Adrenal gland (tissue), 12 donors: ENCODE data around the gene AKAP13. TPM values are rescaled to one million over a fixed set of nuclear protein-coding genes. Genes with fewer than 3 reads are reported as not detected.

Experiments used
- DNase-seq, 7 donors: peaks; one replicate each; pipeline ENCODE4 v3.0.0-alpha.2; 2019 to 2020
- H3K27ac ChIP-seq, 5 donors: fragments of 200-600 bp; sonication (generic) in 4 of 5; 1 replicate in 3 of 5; 2 replicates in 2 of 5; pipeline versions ENCODE4 v1.5.1 to v1.8.0; 2016 to 2020; ENCODE audit warnings: mild to moderate bottlenecking in 1 of 5
- H3K27me3 ChIP-seq: fragments of 200-600 bp; 2 replicates; pipeline ENCODE4 v1.8.0; 2021
- H3K36me3 ChIP-seq, 2 donors: fragments of 200-600 bp; replicated peaks in 1 of 2; 1 replicate in 1 of 2; 2 replicates in 1 of 2; pipeline versions ENCODE4 v1.5.1 to v1.8.0; 2018 to 2022
- H3K4me1 ChIP-seq, 2 donors: fragments of 200-600 bp; replicated peaks in 1 of 2; 1 replicate in 1 of 2; 2 replicates in 1 of 2; pipeline versions ENCODE4 v1.5.1 to v1.8.0; 2018 to 2021
- H3K4me3 ChIP-seq, 4 donors: fragments of 200-600 bp; sonication (generic) in 3 of 4; one replicate each; pipeline ENCODE4 v1.5.1; 2016 to 2018
- H3K9me3 ChIP-seq, 3 donors: fragments of 200-600 bp; sonication (generic) in 1 of 3; replicated peaks in 1 of 3; 1 replicate in 2 of 3; 2 replicates in 1 of 3; pipeline versions ENCODE4 v1.5.1 to v1.8.0; 2016 to 2021
- POLR2A ChIP-seq, 2 donors: fragments of 450-650 bp; IDR thresholded peaks; one replicate each; pipeline ENCODE4 v1.6.1; 2017; ENCODE audit warnings: antibody characterized with exemption in 2 of 2, mild to moderate bottlenecking in 2 of 2, moderate library complexity in 1 of 2
- WGBS, 4 donors: extraction: QIAGEN DNeasy Blood & Tissue Kit in 2 of 4; methylation state at CpG; one replicate each; pipeline versions ENCODE4 v1.1.5 to v1.1.7; 2013 to 2017; 5-methylcytosine and 5-hydroxymethylcytosine counted together
- intact Hi-C, 2 donors: fragments of 100-400 bp; cut with DNase I; formaldehyde crosslinking; loops; one replicate each; pipeline versions ENCODE4 v1.14.1 to v1.15.0; 2022 to 2023
- polyA plus RNA-seq, 3 donors: library from polyadenylated mRNA; stranded (reverse); fragments of 200-250 nt in 2 of 3; fragments of 350-450 nt in 1 of 3; fragmentation: Illumina TruSeq in 1 of 3; extraction: RNeasy Lipid Tissue Mini Kit (QIAGEN cat#74804) in 1 of 3; gene quantifications; one replicate each; pipeline ENCODE4 v1.2.3, GENCODE V29; 2013 to 2014
- total RNA-seq, 9 donors: library from RNA; depleted of rRNA in 4 of 9; stranded (reverse); fragments of >200 nt in 4 of 9; fragments of 120-200 nt in 1 of 9; fragmentation: NEBNext Ultra II Directional in 1 of 9; extraction: Animal tissue kit (Norgen Biotek cat#: 25700) in 1 of 9; gene quantifications; one replicate each; pipeline versions ENCODE4 v1.1.0 to v1.2.4, GENCODE V29; 2013 to 2023
- TF ChIP-seq, protein P1 (sequence below), 6 experiments: fragments of 450-650 bp in 4 of 6; fragments of 200-600 bp in 2 of 6; sonication (generic) in 1 of 6; IDR thresholded peaks; 1 replicate in 5 of 6; 2 replicates in 1 of 6; pipeline versions ENCODE4 v1.5.1 to v1.8.0; 2016 to 2021; ENCODE audit warnings: antibody characterized with exemption in 6 of 6, mild to moderate bottlenecking in 2 of 6, moderate library complexity in 1 of 6
- donor health status: healthy with polysubstance abuse.
- donor health status: Bipolar disorder and iron deficiency.
- donor health status: DM: yes; HTN: yes; CAD: no.
- donor health status: DM: no; HTN: no; CAD: no.
- donor health status: DM: no; HTN: no; CAD: no.
- donor health status: DM: yes; HTN: yes; CAD: no.

The AKAP13 gene
- total and polyA plus RNA-seq, 12 donors = 42.7 to 144 (median 89.2) TPM

DNA sequence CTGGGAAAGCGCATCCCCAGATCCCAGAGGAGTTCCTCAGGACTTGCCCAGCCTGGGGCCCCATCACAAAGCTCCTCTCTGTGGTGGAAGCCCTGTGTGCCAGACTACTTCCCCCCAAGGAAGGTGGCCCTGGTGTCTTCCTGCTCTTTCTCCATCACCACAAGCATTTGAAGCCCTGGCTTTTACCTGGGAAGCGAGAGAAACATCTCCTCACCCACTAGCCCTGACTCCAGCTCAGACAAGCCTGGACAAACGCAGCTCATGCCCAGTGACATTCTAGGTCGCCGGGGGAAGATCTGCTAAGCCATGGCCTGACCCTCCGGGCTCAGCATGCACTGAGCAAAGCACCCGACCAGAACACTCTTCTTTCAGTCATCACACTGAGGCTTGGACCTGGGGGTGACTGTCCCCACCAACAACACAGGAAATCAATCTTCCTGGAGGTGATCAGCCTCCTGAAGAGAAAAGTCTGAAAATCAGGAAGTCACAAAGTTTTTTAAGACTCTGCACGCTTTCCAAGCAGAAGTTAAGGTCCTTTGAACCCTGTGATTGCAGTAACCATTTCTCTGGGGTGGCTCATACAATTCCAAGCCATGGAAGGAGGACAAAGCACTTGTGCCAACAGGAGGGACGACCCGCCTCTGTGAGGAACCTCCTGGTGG, 373.5 kb downstream of the AKAP13 start:
- H3K9me3 ChIP-seq = no peaks in the 10 kb centered on the region
- H3K27ac ChIP-seq = no peak overlapping the region
- no peaks in the 10 kb centered on the region for H3K36me3 ChIP-seq
- no peak for TF ChIP-seq POLR2A (IDR thresholded peaks at IDR 0.05)
- TF ChIP-seq, protein P1, sequence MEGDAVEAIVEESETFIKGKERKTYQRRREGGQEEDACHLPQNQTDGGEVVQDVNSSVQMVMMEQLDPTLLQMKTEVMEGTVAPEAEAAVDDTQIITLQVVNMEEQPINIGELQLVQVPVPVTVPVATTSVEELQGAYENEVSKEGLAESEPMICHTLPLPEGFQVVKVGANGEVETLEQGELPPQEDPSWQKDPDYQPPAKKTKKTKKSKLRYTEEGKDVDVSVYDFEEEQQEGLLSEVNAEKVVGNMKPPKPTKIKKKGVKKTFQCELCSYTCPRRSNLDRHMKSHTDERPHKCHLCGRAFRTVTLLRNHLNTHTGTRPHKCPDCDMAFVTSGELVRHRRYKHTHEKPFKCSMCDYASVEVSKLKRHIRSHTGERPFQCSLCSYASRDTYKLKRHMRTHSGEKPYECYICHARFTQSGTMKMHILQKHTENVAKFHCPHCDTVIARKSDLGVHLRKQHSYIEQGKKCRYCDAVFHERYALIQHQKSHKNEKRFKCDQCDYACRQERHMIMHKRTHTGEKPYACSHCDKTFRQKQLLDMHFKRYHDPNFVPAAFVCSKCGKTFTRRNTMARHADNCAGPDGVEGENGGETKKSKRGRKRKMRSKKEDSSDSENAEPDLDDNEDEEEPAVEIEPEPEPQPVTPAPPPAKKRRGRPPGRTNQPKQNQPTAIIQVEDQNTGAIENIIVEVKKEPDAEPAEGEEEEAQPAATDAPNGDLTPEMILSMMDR (IDR thresholded peaks at IDR 0.05) = no peak
- 88 to 97% (median 93%) methylated on average over 3 to 10 of the region's 10 CpGs for WGBS, 4 donors
- H3K27me3 ChIP-seq = no peaks in the 10 kb centered on the region
- no peak overlapping the region for H3K4me3 ChIP-seq
- DNase-seq = peak in 2 of 7 donors; percentile 2 to 10
- intact Hi-C loops = no loop called here
- H3K4me1 ChIP-seq = peaks cover 0 to 10% of the 10 kb centered on the region in 2 donors

DNA sequence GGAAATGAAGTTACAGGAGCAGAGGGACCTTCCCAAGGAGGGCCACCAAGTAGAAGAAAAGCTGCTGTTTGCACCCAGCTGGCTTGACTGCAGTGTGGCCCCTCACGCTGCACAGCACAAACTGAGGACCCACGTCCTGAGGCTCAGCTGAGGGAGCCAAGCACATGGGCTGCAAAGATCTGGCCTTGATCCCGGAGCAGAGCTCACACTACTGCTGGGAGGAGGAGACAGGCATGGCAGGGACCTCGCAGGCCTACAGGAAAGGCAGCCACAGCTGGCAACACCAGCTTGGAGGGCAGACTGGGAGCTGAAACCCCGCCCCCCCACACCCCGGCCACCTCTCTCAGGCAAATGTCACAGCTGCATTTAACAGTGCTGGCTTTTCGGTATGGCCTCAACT, 374.6 kb downstream of the AKAP13 start:
- intact Hi-C loops = loop anchor here in 1 of 2 donors (5.0 kb wide), 1 partner anchor 37 kb away; the partner anchor contains the start of gene KLHL25
- Histone ChIP-seq H3K36me3 (no peaks in the 10 kb centered on the region), H3K27me3 (no peaks in the 10 kb centered on the region), H3K9me3 (no peaks in the 10 kb centered on the region), H3K27ac (no peak overlapping the region), H3K4me1 (peaks cover 0 to 10% of the 10 kb centered on the region in 2 donors), H3K4me3 (no peak overlapping the region)
- WGBS, 4 donors = 53 to 81% (median 64%) methylated on average over 3 to 7 of the region's 7 CpGs
- DNase-seq = peak in 4 of 7 donors; percentile 41 to 53 (median 50)
- TF ChIP-seq, protein P1 (IDR thresholded peaks at IDR 0.05) = no peak
- TF ChIP-seq POLR2A (IDR thresholded peaks at IDR 0.05) = no peak

DNA sequence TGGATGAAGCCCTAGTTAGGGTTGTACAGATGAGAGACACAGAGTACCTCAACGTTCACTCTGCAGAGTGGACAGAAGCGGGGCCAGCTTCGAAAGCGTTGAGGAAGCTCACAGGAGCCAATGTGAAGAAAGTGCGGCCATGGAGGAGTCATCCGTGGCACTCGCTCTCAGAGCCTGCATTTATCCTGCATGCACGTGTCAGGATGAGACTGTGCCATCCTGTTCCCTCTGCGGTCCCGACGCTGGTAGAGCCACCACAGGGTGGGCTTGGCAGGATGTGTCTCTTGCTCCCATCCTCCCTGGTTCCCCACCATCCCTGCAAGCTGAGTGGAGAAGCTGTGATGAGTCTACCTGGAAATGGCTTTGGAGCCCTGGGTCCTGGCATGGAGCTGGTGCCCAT, 375.1 kb downstream of the AKAP13 start:
- no peak for TF ChIP-seq POLR2A (IDR thresholded peaks at IDR 0.05)
- TF ChIP-seq, protein P1 (IDR thresholded peaks at IDR 0.05) = no peak
- intact Hi-C loops = loop anchor here in 1 of 2 donors (5.0 kb wide), 1 partner anchor 37 kb away; the partner anchor contains the start of gene KLHL25
- Histone ChIP-seq H3K27ac (no peak overlapping the region), H3K4me3 (no peak overlapping the region), H3K9me3 (no peaks in the 10 kb centered on the region), H3K4me1 (peaks cover 0 to 13% of the 10 kb centered on the region in 2 donors), H3K27me3 (no peaks in the 10 kb centered on the region), H3K36me3 (no peaks in the 10 kb centered on the region)
- DNase-seq = peak in 2 of 7 donors; percentile 0 to 6
- whole genome bisulfite sequencing, 4 donors = 89 to 97% (median 94%) methylated on average over 7 to 11 of the region's 11 CpGs

DNA sequence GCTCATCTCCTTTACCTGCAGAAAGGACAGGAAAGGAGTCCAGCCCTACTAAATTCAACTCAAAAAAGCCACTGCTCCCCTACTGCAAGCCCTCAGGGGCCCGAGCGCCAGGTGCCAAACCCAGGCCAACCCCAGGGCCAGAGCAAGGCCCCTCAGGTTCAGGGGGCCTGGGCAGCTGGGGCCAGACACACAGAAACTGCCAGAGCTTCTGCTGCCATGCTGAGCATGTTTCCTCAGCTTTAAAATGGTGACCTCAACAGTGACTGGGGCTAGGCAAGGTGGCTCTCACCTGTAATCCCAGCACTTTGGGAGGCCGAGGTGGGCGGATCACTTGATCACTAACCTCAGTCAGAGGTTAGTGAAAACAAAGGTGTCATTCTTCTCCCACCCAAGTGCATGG, 375.5 kb downstream of the AKAP13 start:
- H3K4me3 ChIP-seq = no peak overlapping the region
- DNase-seq = peak in 2 of 7 donors; percentile 0 to 3
- no peak overlapping the region for H3K27ac ChIP-seq
- no peaks in the 10 kb centered on the region for H3K9me3 ChIP-seq
- H3K27me3 ChIP-seq = no peaks in the 10 kb centered on the region
- WGBS, 4 donors = 97 to 100% (median 99%) methylated on average over 2 to 4 of the region's 4 CpGs
- no peak for TF ChIP-seq POLR2A (IDR thresholded peaks at IDR 0.05)
- TF ChIP-seq, protein P1 (IDR thresholded peaks at IDR 0.05) = no peak
- H3K4me1 ChIP-seq = peaks cover 0 to 18% of the 10 kb centered on the region in 2 donors
- intact Hi-C loops = loop anchor here in 1 of 2 donors (5.0 kb wide), 1 partner anchor 36 kb away; the partner anchor contains the start of gene KLHL25
- H3K36me3 ChIP-seq = no peaks in the 10 kb centered on the region
